ENCODE data around the gene LEMD1. TPM values are rescaled to one million over a fixed set of nuclear protein-coding genes. Genes with fewer than 3 reads are reported as not detected.

Gene LEMD1
- total RNA-seq, 1 experiment from 2014 or later, result 16.7 TPM

GRCh38 chr1:205440476-205441317 lies 18.8 kb upstream of the LEMD1 start:
- Histone ChIP-seq H3K4me2 (peak overlapping the region; percentile 66), H3F3A (ENCODE audit: insufficient read depth, low read depth) (peaks cover 33% of the 10 kb centered on the region), H3K9me2 (ENCODE audit: insufficient read depth) (no peaks in the 10 kb centered on the region), H3K79me2 (ENCODE audit: low read depth) (peaks cover 10% of the 10 kb centered on the region), H3K4me3 (no peak overlapping the region), H2AFZ (no peak overlapping the region), H3K36me3 (ENCODE audit: low read depth) (no peaks in the 10 kb centered on the region), H3K4me1 (replicated peaks; ENCODE audit: insufficient read depth) (peaks cover 46% of the 10 kb centered on the region), H3K27me3 (ENCODE audit: insufficient read depth, low read depth) (no peaks in the 10 kb centered on the region), H4K20me1 (ENCODE audit: insufficient read depth) (peaks cover 6% of the 10 kb centered on the region), H3K27ac (peak overlapping the region; percentile 85), H3K9me3 (ENCODE audit: insufficient read depth, low read depth) (no peaks in the 10 kb centered on the region)
- TF ChIP-seq CTCF (conservative IDR thresholded peaks at IDR 0.05) (no peak), EZH2 (IDR thresholded peaks at IDR 0.05; ENCODE audit: low read depth) (no peak)
- ChIA-PET CTCF (interaction anchor here (0.9 to 1.3 kb wide), 6 partner anchors 10 to 86 kb away, joined by 3 to 13 read pairs (median 4); no protein-coding TSS in a partner anchor), POLR2A (ENCODE audit: unreplicated experiment) (interaction anchor here (0.5 to 1.2 kb wide), 7 partner anchors 9 to 309 kb away, joined by 3 to 8 read pairs (median 4); partner anchors contain the start of gene TMCC2)
- intact Hi-C loops (cut with micrococcal nuclease; ENCODE audit: unreplicated experiment), result loop anchor here (1.0 to 5.0 kb wide), 3 partner anchors 9 to 43 kb away; no protein-coding TSS in a partner anchor
- peak in 1 of 2 experiments; percentile 86 for DNase-seq
- BruUV-seq (replicated peaks), result no TSS peak

GRCh38 chr1:205440121-205440475 lies 18.2 kb upstream of the LEMD1 start:
- no TSS peak for BruUV-seq (replicated peaks)
- peaks cover 46% of the 10 kb centered on the region for H3K4me1 ChIP-seq (replicated peaks; ENCODE audit: insufficient read depth)
- intact Hi-C loops (cut with micrococcal nuclease; ENCODE audit: unreplicated experiment), result loop anchor here (2.0 to 5.0 kb wide), 2 partner anchors 39 to 43 kb away; no protein-coding TSS in a partner anchor

More at GRCh38 chr1:205440121-205440475, 18.2 kb upstream of the LEMD1 start:
- no peaks in the 10 kb centered on the region for H3K27me3 ChIP-seq (ENCODE audit: insufficient read depth, low read depth)
- no peak overlapping the region for H3K4me3 ChIP-seq
- H2AFZ ChIP-seq, result no peak overlapping the region
- H3K79me2 ChIP-seq (ENCODE audit: low read depth), result peaks cover 4% of the 10 kb centered on the region
- H3K9me2 ChIP-seq (ENCODE audit: insufficient read depth), result no peaks in the 10 kb centered on the region
- H3K4me2 ChIP-seq, result peak overlapping the region; percentile 66; the same call in 1 of the 2 replicates
- no peak for DNase-seq
- TF ChIP-seq EZH2 (IDR thresholded peaks at IDR 0.05; ENCODE audit: low read depth) (no peak), CTCF (conservative IDR thresholded peaks at IDR 0.05) (no peak)
- no peaks in the 10 kb centered on the region for H3K9me3 ChIP-seq (ENCODE audit: insufficient read depth, low read depth)
- ChIA-PET POLR2A (ENCODE audit: unreplicated experiment) (no interaction called here), CTCF (interaction anchor here (0.9 kb wide), 2 partner anchors 15 to 16 kb away, joined by 3 to 4 read pairs; no protein-coding TSS in a partner anchor)
- no peaks in the 10 kb centered on the region for H3K36me3 ChIP-seq (ENCODE audit: low read depth)
- H3K27ac ChIP-seq, result peak overlapping the region; percentile 72; the same call in 1 of the 2 replicates
- peaks cover 6% of the 10 kb centered on the region; the same call in 1 of the 2 replicates for H4K20me1 ChIP-seq (ENCODE audit: insufficient read depth)
- peaks cover 35% of the 10 kb centered on the region for H3F3A ChIP-seq (ENCODE audit: insufficient read depth, low read depth)

All from PC-9 (cell line).